H1 (cell line): Measurements from ENCODE around the gene PEAK1. TPM values are rescaled to one million over a fixed set of nuclear protein-coding genes. Genes with fewer than 3 reads are reported as not detected.

Experiments
- CTCF ChIA-PET: fragments of 300-600 bp; sonication (Branson Sonifier 250); formaldehyde crosslinking; loops from one replicate; lab custom pipeline; 2021; ENCODE audit not compliant: partially characterized antibody; lab: Charles Lee
- POLR2A ChIA-PET: fragments of 300-600 bp; sonication (Branson Sonifier 250); formaldehyde crosslinking; loops from one replicate; lab custom pipeline; 2021; ENCODE audit warnings: inconsistent platforms; ENCODE audit not compliant: partially characterized antibody; lab: Charles Lee
- DNase-seq, 2 experiments: peaks; one replicate each; pipeline versions ENCODE4 v3.0.0 to v3.0.0-alpha.2; 2010 to 2022; ENCODE audit warnings: low spot score in 2 of 2, low read depth in 1 of 2, mixed read lengths in 1 of 2
- FAIRE-seq: peaks from 2 replicates; lab custom pipeline; 2011; peaks lifted over from hg19 to GRCh38; lab: Jason Lieb, UNC
- H2AFZ ChIP-seq: 2 replicates; pipeline ENCODE4 v1.8.1; 2012; ENCODE audit warnings: low read length, inconsistent platforms
- H2AK5ac ChIP-seq: 2 replicates; pipeline ENCODE4 v1.6.1; 2013; ENCODE audit warnings: low read depth, low read length
- H2BK120ac ChIP-seq: replicated peaks from 2 replicates; pipeline ENCODE3; 2013; ENCODE audit warnings: low read depth, low read length, inconsistent platforms
- H2BK12ac ChIP-seq: 2 replicates; pipeline ENCODE4 v1.6.1; 2013; ENCODE audit warnings: low read depth, low read length
- H2BK15ac ChIP-seq: 2 replicates; pipeline ENCODE4 v1.6.1; 2013; ENCODE audit warnings: low read length
- H2BK20ac ChIP-seq: 2 replicates; pipeline ENCODE4 v1.6.1; 2013; ENCODE audit warnings: low read length
- H2BK5ac ChIP-seq: 2 replicates; pipeline ENCODE4 v1.6.1; 2013; ENCODE audit warnings: low read depth, low read length
- H3K14ac ChIP-seq: 2 replicates; pipeline ENCODE4 v1.6.1; 2013; ENCODE audit warnings: inconsistent platforms; ENCODE audit not compliant: insufficient read length
- H3K18ac ChIP-seq: 2 replicates; pipeline ENCODE4 v1.6.1; 2013; ENCODE audit warnings: low read length; ENCODE audit errors: extremely low read depth
- H3K23ac ChIP-seq: 2 replicates; pipeline ENCODE4 v1.6.1; 2013; ENCODE audit warnings: inconsistent platforms; ENCODE audit not compliant: insufficient read length
- H3K23me2 ChIP-seq: 2 replicates; pipeline ENCODE4 v1.6.1; 2013; ENCODE audit warnings: low read depth, low read length
- H3K27ac ChIP-seq: 2 replicates; pipeline ENCODE4 v1.6.1; 2011; ENCODE audit warnings: low read depth, low read length, inconsistent platforms
- H3K27me3 ChIP-seq, 4 experiments: replicated peaks in 1 of 4; 1 replicate in 1 of 4; 2 replicates in 3 of 4; pipeline versions ENCODE4 v1.6.1 to v1.8.1; 2011 to 2013; ENCODE audit warnings: low read length in 3 of 4, mild to moderate bottlenecking in 3 of 4, inconsistent platforms in 2 of 4, mixed read lengths in 2 of 4, moderate library complexity in 1 of 4; ENCODE audit not compliant: control insufficient read depth in 3 of 4, insufficient read depth in 3 of 4; ENCODE audit errors: extremely low read depth in 1 of 4
- H3K36me3 ChIP-seq, 4 experiments: 2 replicates each; pipeline versions ENCODE4 v1.6.1 to v1.8.1; 2011 to 2013; ENCODE audit warnings: mild to moderate bottlenecking in 4 of 4, low read length in 3 of 4, moderate library complexity in 2 of 4, control low read depth in 1 of 4, inconsistent platforms in 1 of 4; ENCODE audit not compliant: insufficient read depth in 4 of 4, control insufficient read depth in 2 of 4
- H3K4ac ChIP-seq: replicated peaks from 2 replicates; pipeline ENCODE3; 2013; ENCODE audit warnings: low read length, low read depth, mixed read lengths, inconsistent platforms; ENCODE audit not compliant: insufficient read length
- H3K4me1 ChIP-seq, 4 experiments: replicated peaks in 1 of 4; 1 replicate in 1 of 4; 2 replicates in 3 of 4; pipeline versions ENCODE4 v1.6.1 to v1.8.1; 2011 to 2013; ENCODE audit warnings: low read length in 3 of 4, inconsistent platforms in 2 of 4, mixed read lengths in 1 of 4; ENCODE audit not compliant: insufficient read depth in 4 of 4, control insufficient read depth in 3 of 4
- H3K4me2 ChIP-seq, 2 experiments: 2 replicates each; pipeline versions ENCODE4 v1.6.1 to v1.8.1; 2011 to 2013; ENCODE audit warnings: low read depth in 2 of 2, low read length in 2 of 2, control low read depth in 1 of 2, inconsistent platforms in 1 of 2, mild to moderate bottlenecking in 1 of 2; ENCODE audit not compliant: insufficient read depth in 1 of 2
- H3K4me3 ChIP-seq, 4 experiments: fragments of 200-600, 300-600 bp in 1 of 4; sonication (generic), shearing (Covaris generic), sonication (Bioruptor Twin) in 1 of 4; 2 replicates each; pipeline versions ENCODE4 v1.5.1 to v1.8.1; 2011 to 2016; ENCODE audit warnings: low read length in 4 of 4, low read depth in 3 of 4, control low read depth in 2 of 4, inconsistent platforms in 2 of 4, mild to moderate bottlenecking in 2 of 4, mixed read lengths in 1 of 4, moderate library complexity in 1 of 4; ENCODE audit not compliant: insufficient read depth in 2 of 4; ENCODE audit errors: extremely low read depth in 1 of 4
- H3K56ac ChIP-seq: replicated peaks from 2 replicates; pipeline ENCODE3; 2013; ENCODE audit warnings: low read depth, mild to moderate bottlenecking, mixed read lengths, low read length, inconsistent platforms; ENCODE audit not compliant: insufficient read length
- H3K79me1 ChIP-seq: 2 replicates; pipeline ENCODE4 v1.6.1; 2013; ENCODE audit warnings: low read depth, low read length, control low read depth
- H3K79me2 ChIP-seq, 2 experiments: 2 replicates each; pipeline versions ENCODE4 v1.6.1 to v1.8.1; 2012 to 2013; ENCODE audit warnings: low read length in 2 of 2, mild to moderate bottlenecking in 2 of 2, inconsistent platforms in 1 of 2; ENCODE audit not compliant: insufficient read depth in 2 of 2, control insufficient read depth in 1 of 2
- H3K9ac ChIP-seq, 4 experiments: replicated peaks in 1 of 4; 1 replicate in 1 of 4; 2 replicates in 3 of 4; pipeline versions ENCODE4 v1.6.1 to v1.8.1; 2011 to 2013; ENCODE audit warnings: low read depth in 3 of 4, low read length in 3 of 4, control low read depth in 2 of 4, mild to moderate bottlenecking in 2 of 4, moderate library complexity in 2 of 4, inconsistent platforms in 1 of 4; ENCODE audit errors: extremely low read depth in 1 of 4
- H3K9me3 ChIP-seq, 2 experiments: 2 replicates each; pipeline versions ENCODE4 v1.6.1 to v1.8.1; 2012 to 2013; ENCODE audit warnings: mild to moderate bottlenecking in 2 of 2, moderate library complexity in 2 of 2, control low read depth in 1 of 2, inconsistent platforms in 1 of 2, low read depth in 1 of 2, low read length in 1 of 2, mixed read lengths in 1 of 2; ENCODE audit not compliant: insufficient read depth in 2 of 2
- H4K20me1 ChIP-seq, 2 experiments: replicated peaks in 1 of 2; 2 replicates each; pipeline versions ENCODE3 to v1.8.1; 2011 to 2013; ENCODE audit warnings: inconsistent platforms in 2 of 2, low read length in 2 of 2, mild to moderate bottlenecking in 1 of 2; ENCODE audit not compliant: insufficient read depth in 2 of 2, control insufficient read depth in 1 of 2
- H4K5ac ChIP-seq: 2 replicates; pipeline ENCODE4 v1.6.1; 2013; ENCODE audit warnings: low read length, low read depth, mixed read lengths, inconsistent platforms; ENCODE audit not compliant: insufficient read length
- H4K8ac ChIP-seq: 2 replicates; pipeline ENCODE4 v1.8.0; 2013; ENCODE audit warnings: mild to moderate bottlenecking, moderate library complexity, low read length, inconsistent platforms; ENCODE audit not compliant: insufficient read depth; ENCODE audit errors: extremely low read depth
- H4K91ac ChIP-seq: replicated peaks from 2 replicates; pipeline ENCODE3; 2013; ENCODE audit warnings: low read length, mixed read lengths, inconsistent platforms; ENCODE audit not compliant: insufficient read length
- BACH1 ChIP-seq: IDR thresholded peaks from 2 replicates; pipeline ENCODE4 v1.6.1; 2012; ENCODE audit warnings: low read length, improper control_type of control experiment
- CREB1 ChIP-seq: IDR thresholded peaks from 2 replicates; pipeline ENCODE4 v1.6.1; 2012; ENCODE audit warnings: inconsistent platforms
- GTF2F1 ChIP-seq: IDR thresholded peaks from 2 replicates; pipeline ENCODE4 v1.6.1; 2012; ENCODE audit warnings: low read depth, low read length, improper control_type of control experiment, borderline replicate concordance
- POU5F1 ChIP-seq: IDR thresholded peaks from 2 replicates; pipeline ENCODE4 v1.6.1; 2011; ENCODE audit warnings: low read depth, mild to moderate bottlenecking, low read length, moderate library complexity
- RBBP5 ChIP-seq: IDR thresholded peaks from 2 replicates; pipeline ENCODE4 v1.7.1; 2012; ENCODE audit warnings: low read depth, mild to moderate bottlenecking, inconsistent platforms, low read length, moderate library complexity, borderline replicate concordance
- TAF7 ChIP-seq: optimal IDR thresholded peaks from 2 replicates; pipeline ENCODE3; 2011; ENCODE audit warnings: low read depth, mild to moderate bottlenecking, inconsistent platforms, low read length, moderate library complexity, borderline replicate concordance
- YY1 ChIP-seq: IDR thresholded peaks from 2 replicates; pipeline ENCODE4 v1.6.1; 2011; ENCODE audit warnings: low read depth, mild to moderate bottlenecking, low read length
- whole genome bisulfite sequencing, 2 experiments: shearing (Covaris generic) in 1 of 2; methylation state at CpG; one replicate each; pipeline versions ENCODE4 v1.1.6 to v1.1.7; 2013 to 2015; ENCODE audit warnings: low lambda C conversion rate in 2 of 2, mixed read lengths in 2 of 2, inconsistent platforms in 1 of 2, low coverage in 1 of 2, missing lambda C conversion rate in 1 of 2; ENCODE audit not compliant: insufficient replicate concordance in 2 of 2, insufficient coverage in 1 of 2, insufficient read length in 1 of 2; ENCODE audit errors: extremely low coverage in 1 of 2, missing lambda C conversion rate in 1 of 2; 5-methylcytosine and 5-hydroxymethylcytosine counted together
- polyA plus RNA-seq, 7 experiments: library from polyadenylated mRNA; depleted of rRNA in 3 of 7; stranded (reverse) in 5 of 7; unstranded in 2 of 7; fragments of >200 nt in 5 of 7; fragments of 200-250 nt in 2 of 7; gene quantifications; 1 replicate in 5 of 7; 2 replicates in 1 of 7; 4 replicates in 1 of 7; pipeline versions ENCODE4 v1.2.1 to v1.2.3, GENCODE V29; 2011 to 2013; ENCODE audit warnings: missing spikeins in 2 of 7, mixed read lengths in 2 of 7
- total RNA-seq: library from RNA; stranded (reverse); fragmentation: NEBNext Ultra II Directional; extraction: Animal tissue kit (Norgen Biotek cat#: 25700); gene quantifications from 2 replicates; pipeline ENCODE4 v1.2.1, GENCODE V29; 2021
- TF ChIP-seq, protein P1 (sequence below), 3 experiments: IDR thresholded peaks; 1 replicate in 2 of 3; 2 replicates in 1 of 3; pipeline versions ENCODE4 v1.5.1 to v1.6.1; 2011; ENCODE audit warnings: low read length in 3 of 3, mild to moderate bottlenecking in 3 of 3, inconsistent platforms in 2 of 3, low read depth in 1 of 3, moderate library complexity in 1 of 3; ENCODE audit not compliant: insufficient read depth in 1 of 3; ENCODE audit errors: control extremely low read depth in 1 of 3
- TF ChIP-seq, protein P2 (sequence below): IDR thresholded peaks from 2 replicates; pipeline ENCODE4 v1.6.1; 2011; ENCODE audit warnings: low read length, improper control_type of control experiment

The PEAK1 gene
- total and polyA plus RNA-seq, 2 of the 8 experiments (the other 6 are each of a cell fraction or from before 2014, with no cell fraction given) = 8.8 to 44.8 TPM

DNA sequence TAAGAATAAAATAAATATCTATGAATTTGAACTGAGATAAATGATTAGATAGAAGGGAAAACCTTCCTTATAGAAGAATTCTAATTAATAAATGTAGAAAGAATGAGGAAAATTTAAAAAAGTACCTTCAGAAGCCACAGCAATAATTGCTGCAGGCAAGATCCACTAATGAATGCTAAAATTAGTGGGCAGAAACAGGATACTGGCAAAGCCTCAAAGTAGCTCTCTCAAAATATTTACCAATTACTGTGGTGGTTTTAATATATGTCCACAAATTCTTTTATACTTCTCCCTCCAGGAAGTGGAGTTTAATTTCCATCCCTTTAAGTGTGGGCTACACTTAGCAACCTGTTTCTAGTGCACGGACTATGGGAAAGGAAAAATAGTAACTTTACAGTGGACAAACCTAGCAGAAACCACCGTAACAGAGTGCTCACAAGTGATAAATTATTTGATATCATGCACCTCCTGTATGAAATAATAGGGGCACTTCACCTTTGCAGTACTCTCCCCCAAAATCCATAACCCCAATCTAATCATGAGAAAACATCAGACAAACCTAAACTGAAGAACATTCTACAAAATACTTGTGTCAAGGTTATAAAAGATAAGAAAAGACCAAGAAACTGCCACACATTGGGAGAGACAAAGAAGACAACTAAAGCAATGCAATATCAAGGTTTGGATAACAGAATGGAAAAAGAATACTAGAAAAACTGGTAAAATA, 6.8 kb downstream of the PEAK1 start:
- ChIA-PET CTCF (no interaction called here), POLR2A (interaction anchor here (0.6 kb wide), 1 partner anchor 24 kb away, joined by 3 read pairs; no protein-coding TSS in a partner anchor)
- Histone ChIP-seq H4K5ac (no peak overlapping the region), H2AK5ac (no peak overlapping the region), H3K14ac (no peak overlapping the region), H3K27me3 (no peaks in the 10 kb centered on the region), H3K4me3 (no peak overlapping the region), H3K4me2 (no peak overlapping the region), H3K9me3 (no peaks in the 10 kb centered on the region), H2AFZ (no peak overlapping the region), H3K4ac (no peak overlapping the region), H3K79me1 (0 out of 2 replicates have a peak, but pooled peaks cover 2% of the 10 kb centered on the region), H4K91ac (no peak overlapping the region), H3K4me1 (peaks cover 0 to 16% (median 6%) of the 10 kb centered on the region in 4 experiments; a peak in 6 of 7 replicates), H2BK20ac (no peak overlapping the region), H2BK12ac (no peak overlapping the region), H3K18ac (no peak overlapping the region), H3K56ac (no peak overlapping the region), H3K23ac (no peak overlapping the region), H3K9ac (no peak overlapping the region), H3K79me2 (peaks cover 0 to 97% of the 10 kb centered on the region in 2 experiments; a peak in 3 of 4 replicates), H2BK15ac (no peak overlapping the region), H3K23me2 (peaks cover 3% of the 10 kb centered on the region; the same call in 1 of the 2 replicates), H3K27ac (no peak overlapping the region), H3K36me3 (no peaks in the 10 kb centered on the region; a peak in 1 of 8 replicates), H2BK5ac (no peak overlapping the region), H4K20me1 (peaks cover 13 to 16% of the 10 kb centered on the region in 2 experiments), H4K8ac (no peak overlapping the region), H2BK120ac (no peak overlapping the region)
- FAIRE-seq = no peak
- 88% methylated on average over 2 of the region's 2 CpGs; no CpG with 5 or more reads in 1 of the 2 experiments for WGBS, 2 experiments
- DNase-seq = no peak
- TF ChIP-seq TAF7 (no peak), CREB1 (no peak), YY1 (no peak), POU5F1 (no peak), BACH1 (no peak), RBBP5 (no peak), GTF2F1 (no peak)
- TF ChIP-seq, protein P1, sequence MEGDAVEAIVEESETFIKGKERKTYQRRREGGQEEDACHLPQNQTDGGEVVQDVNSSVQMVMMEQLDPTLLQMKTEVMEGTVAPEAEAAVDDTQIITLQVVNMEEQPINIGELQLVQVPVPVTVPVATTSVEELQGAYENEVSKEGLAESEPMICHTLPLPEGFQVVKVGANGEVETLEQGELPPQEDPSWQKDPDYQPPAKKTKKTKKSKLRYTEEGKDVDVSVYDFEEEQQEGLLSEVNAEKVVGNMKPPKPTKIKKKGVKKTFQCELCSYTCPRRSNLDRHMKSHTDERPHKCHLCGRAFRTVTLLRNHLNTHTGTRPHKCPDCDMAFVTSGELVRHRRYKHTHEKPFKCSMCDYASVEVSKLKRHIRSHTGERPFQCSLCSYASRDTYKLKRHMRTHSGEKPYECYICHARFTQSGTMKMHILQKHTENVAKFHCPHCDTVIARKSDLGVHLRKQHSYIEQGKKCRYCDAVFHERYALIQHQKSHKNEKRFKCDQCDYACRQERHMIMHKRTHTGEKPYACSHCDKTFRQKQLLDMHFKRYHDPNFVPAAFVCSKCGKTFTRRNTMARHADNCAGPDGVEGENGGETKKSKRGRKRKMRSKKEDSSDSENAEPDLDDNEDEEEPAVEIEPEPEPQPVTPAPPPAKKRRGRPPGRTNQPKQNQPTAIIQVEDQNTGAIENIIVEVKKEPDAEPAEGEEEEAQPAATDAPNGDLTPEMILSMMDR (IDR thresholded peaks at IDR 0.05; ENCODE audit: control extremely low read depth in 1 of 3, insufficient read depth in 1 of 3, low read depth in 1 of 3, low read length in 3 of 3) = no peak
- TF ChIP-seq, protein P2, sequence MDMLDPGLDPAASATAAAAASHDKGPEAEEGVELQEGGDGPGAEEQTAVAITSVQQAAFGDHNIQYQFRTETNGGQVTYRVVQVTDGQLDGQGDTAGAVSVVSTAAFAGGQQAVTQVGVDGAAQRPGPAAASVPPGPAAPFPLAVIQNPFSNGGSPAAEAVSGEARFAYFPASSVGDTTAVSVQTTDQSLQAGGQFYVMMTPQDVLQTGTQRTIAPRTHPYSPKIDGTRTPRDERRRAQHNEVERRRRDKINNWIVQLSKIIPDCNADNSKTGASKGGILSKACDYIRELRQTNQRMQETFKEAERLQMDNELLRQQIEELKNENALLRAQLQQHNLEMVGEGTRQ = no peak
